DND-41 (cell line): ENCODE measurements around the gene SDK2.

Source experiments
- CTCF ChIP-seq: IDR thresholded peaks from 2 replicates; pipeline ENCODE4 v1.5.1; 2012; ENCODE audit warnings: borderline replicate concordance, low read length, moderate library complexity, mild to moderate bottlenecking; ENCODE audit not compliant: poor library complexity, severe bottlenecking; ENCODE audit errors: extremely low read depth
- EZH2 ChIP-seq: IDR thresholded peaks from 3 replicates; pipeline ENCODE4 v1.6.1; 2012; ENCODE audit warnings: borderline replicate concordance, low read depth, mild to moderate bottlenecking, moderate library complexity, low read length, inconsistent platforms; ENCODE audit not compliant: severe bottlenecking

GRCh38 chr17:73346501-73347162 is 297.6 kb downstream of the SDK2 start:
- no peak for TF ChIP-seq CTCF
- TF ChIP-seq EZH2: no peak
